Tibial nerve (tissue), 3 donors: Measurements from ENCODE around the gene SLC36A3.

ENCODE experiments used
- CTCF ChIP-seq, 5 experiments: fragments of 200-600 bp in 3 of 5; fragments of 450-650 bp in 2 of 5; sonication (generic) in 3 of 5; IDR thresholded peaks; one replicate each; pipeline ENCODE4 v1.5.1; 2016 to 2019; ENCODE audit warnings: antibody characterized with exemption in 5 of 5, mild to moderate bottlenecking in 3 of 5, moderate library complexity in 2 of 5
- POLR2A ChIP-seq, 2 donors: fragments of 450-650 bp; IDR thresholded peaks; one replicate each; pipeline ENCODE4 v1.6.1; 2017; ENCODE audit warnings: antibody characterized with exemption in 2 of 2, mild to moderate bottlenecking in 2 of 2, moderate library complexity in 2 of 2

GRCh38 chr5:151318850-151319732, 15.5 kb upstream of the SLC36A3 start:
- no peak for TF ChIP-seq POLR2A (IDR thresholded peaks at IDR 0.05)
- TF ChIP-seq CTCF (IDR thresholded peaks at IDR 0.05), result no peak
